ENCODE results near the gene GPC3.

DNA sequence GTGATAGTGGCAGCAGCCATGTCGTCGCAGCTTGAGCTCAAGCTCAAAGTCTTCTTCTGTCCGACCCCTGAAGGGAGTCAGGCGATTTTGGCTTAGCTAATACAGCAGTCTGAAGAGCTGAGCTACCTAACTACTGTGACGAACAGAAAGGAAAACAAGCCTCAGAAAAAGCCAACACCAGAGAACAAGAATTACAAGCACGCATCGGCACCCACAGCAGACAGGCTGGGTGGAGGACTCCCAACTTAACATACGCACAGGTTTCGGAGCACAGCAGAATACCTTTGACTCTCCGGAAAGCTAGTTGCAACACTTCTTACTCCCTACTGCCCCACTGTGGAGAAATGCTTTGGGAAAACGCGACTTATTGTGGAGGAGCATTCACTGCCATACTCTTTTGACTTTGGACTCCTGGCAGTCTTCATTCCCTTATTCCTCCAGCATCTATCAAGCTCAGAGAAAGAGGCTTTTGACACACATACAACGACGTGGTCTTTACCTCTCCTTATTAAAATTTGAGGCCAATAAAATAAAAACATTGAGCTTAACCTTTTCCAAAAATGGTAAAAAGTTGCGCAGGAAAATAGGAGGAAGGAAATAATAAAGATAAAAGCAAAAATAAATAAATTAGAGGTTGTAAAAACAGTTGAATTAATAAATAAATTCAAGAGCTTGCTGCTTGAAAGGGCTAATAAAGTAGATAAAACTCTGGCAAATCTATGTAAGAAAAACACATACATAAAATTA lies 41.3 kb upstream of the GPC3 start:
- TF ChIP-seq, protein P1, sequence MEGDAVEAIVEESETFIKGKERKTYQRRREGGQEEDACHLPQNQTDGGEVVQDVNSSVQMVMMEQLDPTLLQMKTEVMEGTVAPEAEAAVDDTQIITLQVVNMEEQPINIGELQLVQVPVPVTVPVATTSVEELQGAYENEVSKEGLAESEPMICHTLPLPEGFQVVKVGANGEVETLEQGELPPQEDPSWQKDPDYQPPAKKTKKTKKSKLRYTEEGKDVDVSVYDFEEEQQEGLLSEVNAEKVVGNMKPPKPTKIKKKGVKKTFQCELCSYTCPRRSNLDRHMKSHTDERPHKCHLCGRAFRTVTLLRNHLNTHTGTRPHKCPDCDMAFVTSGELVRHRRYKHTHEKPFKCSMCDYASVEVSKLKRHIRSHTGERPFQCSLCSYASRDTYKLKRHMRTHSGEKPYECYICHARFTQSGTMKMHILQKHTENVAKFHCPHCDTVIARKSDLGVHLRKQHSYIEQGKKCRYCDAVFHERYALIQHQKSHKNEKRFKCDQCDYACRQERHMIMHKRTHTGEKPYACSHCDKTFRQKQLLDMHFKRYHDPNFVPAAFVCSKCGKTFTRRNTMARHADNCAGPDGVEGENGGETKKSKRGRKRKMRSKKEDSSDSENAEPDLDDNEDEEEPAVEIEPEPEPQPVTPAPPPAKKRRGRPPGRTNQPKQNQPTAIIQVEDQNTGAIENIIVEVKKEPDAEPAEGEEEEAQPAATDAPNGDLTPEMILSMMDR (IDR thresholded peaks at IDR 0.05; ENCODE audit: extremely low read depth in 1 of 2, insufficient read depth in 1 of 2, low read depth in 1 of 2, low read length in 2 of 2), result peak in 1 of 2 donors; percentile 9
- TF ChIP-seq POLR2A (IDR thresholded peaks at IDR 0.05; ENCODE audit: low read depth, low read length) (no peak), MYC (IDR thresholded peaks at IDR 0.05; ENCODE audit: low read depth, low read length) (no peak), EZH2 (IDR thresholded peaks at IDR 0.05; ENCODE audit: borderline replicate concordance, low read depth, low read length, severe bottlenecking) (no peak), POLR2AphosphoS5 (IDR thresholded peaks at IDR 0.05; ENCODE audit: insufficient read depth, low read depth, low read length) (no peak)
